ENCODE measurements around the gene MADCAM1.

Gene MADCAM1

DNA sequence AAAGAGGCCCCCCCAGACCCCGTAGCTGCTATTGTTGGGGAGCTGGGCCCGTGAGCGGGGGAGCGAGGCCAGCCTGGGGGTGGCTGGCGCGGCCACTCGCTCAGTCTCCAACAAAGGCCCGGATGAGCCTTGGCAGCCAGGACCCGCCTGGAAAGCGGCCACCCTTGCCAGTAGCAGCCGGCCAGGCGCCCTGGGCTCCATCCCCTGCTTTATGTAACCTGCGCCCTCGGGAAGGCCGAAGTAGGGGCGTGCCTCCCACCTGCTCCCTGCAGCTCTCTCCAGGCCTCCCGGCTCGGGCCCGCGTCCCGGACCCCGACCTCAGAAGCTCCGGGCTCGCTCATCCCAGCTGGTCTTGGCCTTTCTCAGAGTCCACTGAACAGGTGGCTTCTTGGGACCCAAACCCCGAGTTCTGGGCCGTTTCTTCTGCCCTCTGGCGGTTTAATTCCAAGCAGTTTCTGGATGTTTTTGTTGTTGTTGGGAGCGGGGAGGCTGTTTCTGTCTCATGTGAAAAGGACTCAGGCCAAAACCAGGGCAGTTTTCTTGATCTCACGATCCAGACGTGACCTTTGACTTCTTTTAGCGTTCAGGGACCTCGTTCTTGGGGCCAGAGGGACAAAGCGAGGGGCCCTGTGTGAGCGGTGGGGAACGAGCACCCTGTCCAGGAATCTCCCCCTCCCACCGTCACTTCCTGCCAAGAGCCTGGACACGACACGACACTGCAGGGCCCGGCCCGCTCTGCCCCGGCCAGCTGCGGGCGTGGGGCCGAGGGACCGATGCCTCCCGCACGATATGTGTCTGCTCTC lies 36.5 kb downstream of the MADCAM1 start:
- DNase-seq: peak; percentile 79

DNA sequence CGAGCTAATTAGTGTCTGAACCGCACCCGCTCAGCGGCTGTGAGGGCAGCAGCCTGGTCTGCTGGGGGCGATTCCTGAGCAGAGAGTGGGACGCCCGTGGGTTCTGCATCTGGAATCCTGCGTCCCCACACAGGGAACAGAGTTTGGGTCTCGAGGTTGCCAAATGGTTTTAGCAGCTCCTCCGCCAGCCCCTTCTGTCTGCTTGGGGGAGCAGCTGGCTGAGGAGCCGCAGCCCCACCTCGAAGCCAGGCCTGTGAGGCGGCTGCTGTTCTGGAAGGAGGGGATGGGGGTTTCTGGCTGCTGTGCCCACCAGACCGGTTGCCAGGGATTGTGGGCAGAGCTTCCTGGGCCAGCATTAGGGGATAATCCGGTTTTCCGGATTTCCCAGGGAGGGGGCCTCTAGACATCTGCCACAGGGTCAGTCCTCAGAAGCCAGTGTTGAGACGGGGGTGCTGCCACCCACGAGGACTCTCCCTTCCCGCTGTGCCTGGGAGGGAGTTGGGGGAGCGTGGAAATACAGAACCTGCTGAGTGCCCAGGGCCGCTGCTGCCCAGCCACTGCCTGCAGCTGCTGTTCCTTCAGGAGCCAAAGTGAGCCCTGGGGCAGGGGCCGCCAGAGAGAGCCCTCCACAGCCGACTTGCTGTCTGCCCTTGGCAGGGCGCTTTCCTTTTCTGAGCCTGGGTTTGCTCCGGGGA lies 37.2 kb downstream of the MADCAM1 start:
- no peak for DNase-seq

- no peak for DNase-seq
Observed at GRCh38 chr19:534088-534487, 37.8 kb downstream of the MADCAM1 start.

DNA sequence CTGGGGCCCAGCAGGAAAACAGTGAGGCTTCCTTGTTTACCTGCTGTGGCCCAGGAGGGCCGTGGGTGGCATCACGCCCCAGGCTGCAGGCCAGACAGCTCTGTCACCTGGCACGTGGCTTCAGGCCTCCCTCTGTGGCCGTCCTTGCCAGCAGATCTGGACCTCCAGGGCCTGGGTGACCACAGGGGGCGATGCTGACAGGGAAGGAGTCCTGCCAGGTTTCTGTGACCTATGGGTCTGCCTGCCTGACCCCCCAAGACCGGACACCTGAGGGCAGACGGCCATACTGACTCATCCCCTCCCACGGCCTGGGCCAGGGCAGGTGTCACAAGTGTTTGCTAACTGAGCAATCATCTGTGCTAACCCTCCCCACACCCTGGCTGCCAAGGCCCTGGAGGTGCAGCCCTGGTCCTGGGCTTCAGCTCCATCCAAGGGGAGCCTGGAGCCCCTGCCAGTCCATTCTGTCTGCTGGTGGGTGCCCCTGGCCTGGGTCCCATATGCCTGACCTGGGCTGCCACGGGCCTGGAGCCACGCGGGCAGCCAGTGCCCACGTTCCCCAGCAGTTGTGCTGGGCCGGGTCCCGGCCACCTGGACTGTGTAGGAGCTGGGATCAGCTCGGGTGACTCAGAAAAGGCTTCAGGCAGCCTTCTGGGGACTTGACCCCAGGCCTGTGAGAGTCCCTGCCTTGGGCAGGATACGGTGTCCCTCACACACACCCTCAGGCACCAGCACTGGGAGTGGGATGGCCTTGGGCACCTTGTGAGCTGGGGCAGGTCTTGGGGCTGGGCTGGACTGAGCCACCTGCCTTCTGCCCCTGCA lies 38.9 kb downstream of the MADCAM1 start:
- DNase-seq: no peak

GRCh38 chr19:536031-536880 lies 40.0 kb downstream of the MADCAM1 start:
- DNase-seq: no peak

GRCh38 chr19:536881-537404 lies 40.7 kb downstream of the MADCAM1 start:
- no peak for DNase-seq

DNA sequence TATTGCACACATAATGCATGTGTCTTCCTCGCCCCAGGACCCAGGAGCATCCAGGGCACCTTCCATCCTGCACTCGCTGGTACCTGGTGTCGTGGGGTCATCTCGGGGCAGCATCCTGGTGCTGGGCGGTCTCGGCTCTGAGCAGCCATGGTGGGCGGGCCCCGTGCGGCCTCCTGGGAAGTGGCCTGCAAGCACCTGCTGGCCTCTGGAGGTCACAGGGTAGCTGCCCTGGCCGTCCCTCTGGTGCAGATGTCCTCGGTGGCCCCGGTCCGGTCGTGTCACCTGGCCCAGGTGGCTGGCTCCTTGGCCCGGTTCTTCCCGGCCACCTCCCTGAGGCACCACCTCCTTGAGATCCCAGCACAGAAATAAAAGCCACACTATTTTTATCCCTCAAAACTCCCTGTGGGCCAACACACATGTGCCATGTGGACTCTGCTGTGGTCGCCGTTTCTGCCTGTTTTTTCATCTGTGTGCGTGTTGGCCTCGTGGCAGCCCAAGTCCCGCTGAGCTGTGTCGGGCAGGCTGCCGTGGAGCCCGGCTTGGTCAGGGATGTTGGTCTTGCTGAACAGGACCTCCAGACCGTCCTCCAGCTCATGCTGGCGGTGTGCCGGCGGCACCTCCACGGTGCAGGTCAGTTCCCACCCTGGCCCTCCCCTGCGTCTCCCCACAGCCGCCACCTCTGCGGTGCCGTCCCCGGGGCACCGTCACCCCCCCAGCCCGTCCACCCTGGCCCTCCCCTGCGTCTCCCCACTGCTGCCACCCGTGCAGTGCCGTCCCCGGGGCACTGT lies 42.5 kb downstream of the MADCAM1 start:
- DNase-seq: no peak

DNA sequence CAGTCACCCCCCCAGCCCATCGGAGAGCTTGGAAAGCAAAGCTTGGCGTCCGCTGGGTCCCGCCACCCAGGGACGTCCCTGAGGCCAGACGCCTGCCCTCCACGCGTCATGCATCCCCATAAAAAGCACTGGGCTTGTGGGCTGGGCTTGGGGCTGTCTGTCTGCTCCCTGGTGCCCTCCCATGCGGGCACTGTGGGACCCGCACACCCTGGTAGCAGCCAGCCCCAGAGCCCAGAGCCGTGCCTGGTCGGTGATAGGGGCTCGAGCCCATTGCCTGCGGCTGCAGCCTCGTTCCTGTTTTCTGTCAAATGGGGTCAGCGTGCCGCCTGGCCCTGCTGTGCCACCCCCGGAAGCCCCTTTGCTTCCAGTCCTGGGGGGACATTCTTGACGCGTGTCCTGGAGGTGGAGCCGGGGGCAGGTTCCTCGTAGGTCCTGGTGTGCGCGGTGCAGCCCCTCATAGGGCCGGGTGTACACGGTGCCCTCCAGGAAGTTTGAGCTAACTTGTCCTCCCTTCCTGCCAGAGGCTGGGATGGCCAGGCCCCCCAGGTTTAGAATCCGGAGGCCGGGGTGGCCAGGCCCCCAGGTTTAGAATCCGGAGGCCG lies 43.2 kb downstream of the MADCAM1 start:
- DNase-seq: no peak

- no peak for DNase-seq
Observed at GRCh38 chr19:540867-541637, 44.8 kb downstream of the MADCAM1 start.

- DNase-seq: no peak
Observed at GRCh38 chr19:541699-542098, 45.4 kb downstream of the MADCAM1 start.

DNA sequence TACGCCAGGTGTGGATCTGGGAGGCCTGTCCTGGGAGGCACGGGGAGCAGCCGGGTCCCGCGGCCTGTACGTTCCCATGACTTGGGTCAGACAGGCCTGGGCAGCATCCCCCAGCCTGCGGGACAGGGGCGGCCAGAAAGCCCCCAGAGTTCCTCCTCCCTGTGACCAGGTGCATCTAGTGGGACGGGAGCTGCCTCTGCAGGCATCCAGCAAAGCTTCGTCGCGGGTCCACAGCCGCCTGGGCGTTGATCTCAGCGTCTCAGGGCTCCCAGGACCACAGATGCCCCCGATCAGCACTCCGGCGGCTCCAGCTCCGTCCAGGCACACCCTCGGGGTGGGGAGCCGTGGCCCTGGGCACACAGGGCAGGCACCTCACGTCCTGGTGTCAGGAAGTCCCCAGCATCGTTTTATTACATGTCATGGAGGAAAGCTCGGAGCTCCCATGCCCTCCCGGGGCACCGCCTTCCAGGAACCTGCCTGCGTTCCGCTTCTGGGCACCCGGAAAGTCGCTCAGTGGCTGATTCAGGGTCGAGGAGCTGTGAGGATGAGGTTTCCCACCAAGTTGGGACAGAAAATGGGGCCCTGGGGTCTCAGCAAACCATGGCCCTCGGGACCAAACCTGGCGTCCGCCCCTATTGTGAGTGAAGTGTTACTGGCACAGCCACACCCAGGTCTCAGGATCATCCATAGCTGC lies 46.0 kb downstream of the MADCAM1 start:
- DNase-seq: peak; percentile 33

DNA sequence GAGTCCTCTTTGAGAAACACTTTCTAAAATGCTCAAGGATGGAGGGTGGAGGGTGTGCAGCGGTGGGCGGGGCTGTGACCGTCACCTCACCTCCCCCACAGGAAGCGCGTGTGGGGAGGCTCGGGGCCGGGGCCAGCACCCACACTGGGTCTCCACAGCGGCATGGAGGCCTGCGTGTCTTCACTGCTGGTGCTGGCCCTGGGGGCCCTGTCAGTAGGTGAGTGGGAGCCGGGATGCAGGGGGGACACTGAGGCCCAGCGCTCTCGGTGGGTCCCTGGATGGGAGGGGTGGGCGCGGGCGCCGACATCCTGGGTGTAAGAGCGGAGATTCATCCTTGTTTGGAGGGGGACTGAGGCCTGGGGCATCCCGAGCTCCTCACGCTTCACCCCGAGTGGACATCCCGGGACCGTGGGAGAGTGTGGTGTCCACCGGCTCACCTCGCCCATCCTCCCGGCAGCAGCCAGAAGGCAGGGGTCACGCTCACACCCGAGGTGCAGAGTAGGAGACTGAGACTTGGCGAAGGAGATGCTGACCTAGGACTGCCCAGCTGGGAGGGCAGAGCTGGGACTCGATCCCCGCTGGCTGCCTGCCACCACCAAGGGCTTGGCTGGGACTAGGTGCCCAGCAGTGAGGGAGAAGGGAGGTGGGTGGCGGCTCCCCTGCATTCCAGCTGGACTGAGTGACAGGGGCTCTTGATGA lies 47.8 kb downstream of the MADCAM1 start, which contains the start of gene GZMM:
TSS of gene GZMM (plus strand) at position 144 of the 699 bp plus-strand sequence. CDS start at position 163, 19 bp downstream.
- DNase-seq: peak; percentile 34

GRCh38 chr19:547117-547516 lies 50.8 kb downstream of the MADCAM1 start:
- peak; percentile 12 for DNase-seq

GRCh38 chr19:547836-548720 lies 51.8 kb downstream of the MADCAM1 start:
- peak; percentile 17 for DNase-seq

DNA sequence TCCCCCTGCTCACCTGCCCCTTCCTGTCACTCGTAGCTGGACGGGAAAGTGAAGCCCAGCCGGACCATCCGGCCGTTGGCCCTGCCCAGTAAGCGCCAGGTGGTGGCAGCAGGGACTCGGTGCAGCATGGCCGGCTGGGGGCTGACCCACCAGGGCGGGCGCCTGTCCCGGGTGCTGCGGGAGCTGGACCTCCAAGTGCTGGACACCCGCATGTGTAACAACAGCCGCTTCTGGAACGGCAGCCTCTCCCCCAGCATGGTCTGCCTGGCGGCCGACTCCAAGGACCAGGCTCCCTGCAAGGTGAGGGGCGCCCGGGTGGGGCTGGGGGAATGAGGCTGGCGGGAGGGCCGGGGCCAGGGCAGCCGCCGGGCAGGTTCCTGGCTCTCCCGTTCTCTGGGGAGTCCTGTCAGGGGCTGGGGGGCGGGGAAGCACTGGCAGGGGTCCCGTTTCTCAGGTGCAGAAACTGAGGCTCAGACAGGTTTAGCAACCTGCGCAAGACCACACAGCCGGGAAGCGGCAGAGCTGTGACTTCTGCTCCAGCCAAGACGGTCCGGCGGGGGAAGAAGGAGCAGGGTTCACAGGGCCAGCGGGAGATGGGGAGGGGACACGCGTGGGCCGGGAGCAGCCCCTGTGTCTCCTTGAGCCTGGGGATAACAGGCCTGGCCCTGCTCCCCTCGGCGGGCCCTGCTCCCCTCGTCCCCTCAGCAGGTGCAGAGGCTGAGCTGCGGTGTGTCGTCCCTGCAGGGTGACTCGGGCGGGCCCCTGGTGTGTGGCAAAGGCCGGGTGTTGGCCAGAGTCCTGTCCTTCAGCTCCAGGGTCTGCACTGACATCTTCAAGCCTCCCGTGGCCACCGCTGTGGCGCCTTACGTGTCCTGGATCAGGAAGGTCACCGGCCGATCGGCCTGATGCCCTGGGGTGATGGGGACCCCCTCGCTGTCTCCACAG lies 52.9 kb downstream of the MADCAM1 start:
- peak; percentile 25 for DNase-seq

- no peak for DNase-seq
Observed at GRCh38 chr19:554817-555216, 58.5 kb downstream of the MADCAM1 start.

Measured in left hindlimb (tissue), 1 donor.